Lower lobe of right lung (tissue), 2 donors: ENCODE measurements around the gene SNX4. TPM values are rescaled to one million over a fixed set of nuclear protein-coding genes. Genes with fewer than 3 reads are reported as not detected.
"Not testable (repeated sequence)": the region's sequence is repeated elsewhere in the genome, so short reads cannot be mapped to it uniquely, and the experiment has no call there.

Experiments used
- ATAC-seq, 2 donors: fragments of 200-7000 bp; cut with Tn5 transposase; one replicate each; pipeline ENCODE4 v1.9.1; 2020 to 2022; ENCODE audit warnings: mild to moderate bottlenecking in 2 of 2, moderate library complexity in 2 of 2
- DNase-seq: peaks from one replicate; pipeline ENCODE4 v3.0.0-alpha.2; 2020
- H3K27ac ChIP-seq: fragments of 200-600 bp; one replicate; pipeline ENCODE4 v1.8.0; 2022
- H3K27me3 ChIP-seq: fragments of 200-600 bp; one replicate; pipeline ENCODE4 v1.8.0; 2022; ENCODE audit warnings: low read depth
- H3K36me3 ChIP-seq: fragments of 200-600 bp; one replicate; pipeline ENCODE4 v1.8.0; 2022; ENCODE audit warnings: mild to moderate bottlenecking
- H3K4me1 ChIP-seq: fragments of 200-600 bp; one replicate; pipeline ENCODE4 v1.8.0; 2022
- H3K4me3 ChIP-seq: fragments of 200-600 bp; one replicate; pipeline ENCODE4 v1.8.0; 2022; ENCODE audit warnings: mild to moderate bottlenecking
- H3K9me3 ChIP-seq: fragments of 200-600 bp; one replicate; pipeline ENCODE4 v1.8.0; 2022
- CTCF ChIP-seq: fragments of 200-600 bp; IDR thresholded peaks from one replicate; pipeline ENCODE4 v1.8.0; 2022; ENCODE audit warnings: antibody characterized with exemption, mild to moderate bottlenecking
- intact Hi-C: fragments of 100-400 bp; cut with DNase I; formaldehyde crosslinking; loops from one replicate; pipeline ENCODE4 v1.11.0; 2022
- total RNA-seq: library from RNA; stranded (reverse); fragmentation: NEBNext Ultra II Directional; extraction: Animal tissue kit (Norgen Biotek cat#: 25700); gene quantifications from one replicate; pipeline ENCODE4 v1.2.1, GENCODE V29; 2021
- donor health status: DM: no; HTN: yes; CAD: no; lungs with severe emphysema.

The SNX4 gene
- total RNA-seq, 1 donor from 2014 or later, result 36.8 TPM

- intact Hi-C loops, result no loop called here
These were observed 103.8 kb downstream of the SNX4 start for GRCh38 chr3:125416235-125416634.

GRCh38 chr3:125414669-125415068 is 105.3 kb downstream of the SNX4 start:
- no peak for TF ChIP-seq CTCF
- Histone ChIP-seq H3K9me3 (no peaks in the 10 kb centered on the region), H3K4me3 (no peak overlapping the region), H3K27me3 (no peaks in the 10 kb centered on the region), H3K27ac (no peak overlapping the region), H3K36me3 (no peaks in the 10 kb centered on the region), H3K4me1 (no peaks in the 10 kb centered on the region)
- intact Hi-C loops, result no loop called here
- DNase-seq (no peak), ATAC-seq (no peak)

More at GRCh38 chr3:125416235-125416634, 103.8 kb downstream of the SNX4 start:
- no peaks in the 10 kb centered on the region for H3K9me3 ChIP-seq
- no peak overlapping the region for H3K27ac ChIP-seq
- H3K4me1 ChIP-seq, result no peaks in the 10 kb centered on the region
- no peak for TF ChIP-seq CTCF
- H3K27me3 ChIP-seq, result no peaks in the 10 kb centered on the region
- H3K4me3 ChIP-seq, result no peak overlapping the region
- DNase-seq, result no peak
- H3K36me3 ChIP-seq, result no peaks in the 10 kb centered on the region
- no peak for ATAC-seq

GRCh38 chr3:125410922-125411321 is 109.1 kb downstream of the SNX4 start:
- intact Hi-C loops, result no loop called here
- TF ChIP-seq CTCF, result no peak
- ATAC-seq (no peak), DNase-seq (no peak)
- Histone ChIP-seq H3K36me3 (no peaks in the 10 kb centered on the region), H3K27ac (no peak overlapping the region), H3K4me3 (no peak overlapping the region), H3K9me3 (no peaks in the 10 kb centered on the region), H3K27me3 (no peaks in the 10 kb centered on the region), H3K4me1 (no peaks in the 10 kb centered on the region)

GRCh38 chr3:125406070-125406469 is 113.9 kb downstream of the SNX4 start:
- DNase-seq (no peak), ATAC-seq (no peak)
- Histone ChIP-seq H3K27me3 (no peaks in the 10 kb centered on the region), H3K4me1 (no peaks in the 10 kb centered on the region), H3K27ac (no peak overlapping the region), H3K4me3 (no peak overlapping the region), H3K36me3 (no peaks in the 10 kb centered on the region), H3K9me3 (no peaks in the 10 kb centered on the region)
- intact Hi-C loops, result no loop called here
- TF ChIP-seq CTCF, result no peak

- DNase-seq, H3K4me3 ChIP-seq, intact Hi-C loops, H3K36me3 ChIP-seq, H3K4me1 ChIP-seq, H3K9me3 ChIP-seq, ATAC-seq, H3K27ac ChIP-seq, H3K27me3 ChIP-seq: not testable (repeated sequence)
These were observed 114.5 kb downstream of the SNX4 start for GRCh38 chr3:125405515-125405914.

GRCh38 chr3:125403789-125404188 is 116.2 kb downstream of the SNX4 start:
- no peak for ATAC-seq
- TF ChIP-seq CTCF, result no peak
- no peaks in the 10 kb centered on the region for H3K36me3 ChIP-seq
- no peak overlapping the region for H3K27ac ChIP-seq
- H3K9me3 ChIP-seq, result no peaks in the 10 kb centered on the region
- H3K4me3 ChIP-seq, result no peak overlapping the region
- no peak for DNase-seq
- intact Hi-C loops, result no loop called here
- no peaks in the 10 kb centered on the region for H3K27me3 ChIP-seq
- no peaks in the 10 kb centered on the region for H3K4me1 ChIP-seq
